Stimulated activated naive CD8-positive, alpha-beta T cell treated with anti-CD3 and anti-CD28 coated beads, Interleukin-15, amount 100 ng/mL, for 72 hours (primary cell): ENCODE data around the gene CCDC200.
"Not testable (repeated sequence)": the region's sequence is repeated elsewhere in the genome, so short reads cannot be mapped to it uniquely, and the experiment has no call there.

Experiments used
- ATAC-seq: fragments of 150-1000 bp; cut with Tn5 transposase; 2 replicates; pipeline ENCODE4 v1.10.0; 2021; ENCODE audit warnings: mild to moderate bottlenecking, moderate library complexity
- DNase-seq, 2 donors: peaks; one replicate each; pipeline ENCODE4 v3.0.0; 2021 to 2022
- H3K27ac Mint-ChIP-seq, 2 donors: one replicate each; pipeline ENCODE4 v1.8.0; 2022; ENCODE audit warnings: mild to moderate bottlenecking in 2 of 2, mixed read lengths in 2 of 2, moderate library complexity in 2 of 2
- H3K27me3 Mint-ChIP-seq: one replicate; pipeline ENCODE4 v1.8.0; 2022; ENCODE audit warnings: mixed read lengths
- H3K4me1 Mint-ChIP-seq: one replicate; pipeline ENCODE4 v1.8.0; 2022; ENCODE audit warnings: mild to moderate bottlenecking, mixed read lengths
- H3K4me3 Mint-ChIP-seq, 2 donors: one replicate each; pipeline ENCODE4 v1.8.0; 2022; ENCODE audit warnings: mild to moderate bottlenecking in 2 of 2, mixed read lengths in 2 of 2, moderate library complexity in 1 of 2
- H3K9me3 Mint-ChIP-seq, 2 donors: one replicate each; pipeline ENCODE4 v1.8.0; 2022; ENCODE audit warnings: mixed read lengths in 2 of 2

The CCDC200 gene

DNA sequence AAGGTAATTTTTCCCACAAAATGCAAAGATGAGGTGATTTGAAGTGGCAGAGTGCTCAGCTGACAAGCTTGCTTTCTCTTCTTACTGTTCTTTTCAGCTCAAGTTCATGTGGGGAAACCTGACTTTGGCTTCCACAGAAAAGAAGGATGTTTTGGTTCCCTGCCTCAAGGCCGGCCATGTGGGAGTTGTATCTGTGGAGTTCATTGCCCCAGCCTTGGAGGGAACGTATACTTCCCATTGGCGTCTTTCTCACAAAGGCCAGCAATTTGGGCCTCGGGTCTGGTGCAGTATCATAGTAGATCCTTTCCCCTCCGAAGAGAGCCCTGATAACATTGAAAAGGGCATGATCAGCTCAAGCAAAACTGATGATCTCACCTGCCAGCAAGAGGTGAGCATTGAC, 35.2 kb downstream of the CCDC200 start:
- H3K4me3 Mint-ChIP-seq, result no peak overlapping the region
- no peak overlapping the region for H3K27ac Mint-ChIP-seq
- DNase-seq (no peak), ATAC-seq (no peak)
- no peaks in the 10 kb centered on the region for H3K27me3 Mint-ChIP-seq
- no peaks in the 10 kb centered on the region for H3K9me3 Mint-ChIP-seq
- no peaks in the 10 kb centered on the region for H3K4me1 Mint-ChIP-seq

DNA sequence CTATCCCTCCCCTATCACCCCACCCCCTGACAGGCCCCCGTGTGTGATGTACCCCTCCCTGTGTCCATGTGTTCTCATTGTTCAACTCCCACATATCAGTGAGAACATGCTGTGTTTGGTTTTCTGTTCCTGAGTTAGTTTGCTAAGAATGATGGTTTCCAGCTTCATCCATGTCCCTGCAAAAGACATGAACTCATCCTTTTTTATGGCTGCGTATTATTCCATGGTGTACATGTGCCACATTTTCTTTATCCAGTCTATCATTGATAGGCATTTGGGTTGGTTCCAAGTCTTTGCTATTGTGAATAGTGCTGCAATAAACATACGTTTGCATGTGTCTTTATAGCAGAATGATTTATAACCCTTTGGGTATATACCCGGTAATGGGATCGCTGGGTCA, 41.8 kb downstream of the CCDC200 start:
- not testable (repeated sequence) for ATAC-seq, H3K9me3 Mint-ChIP-seq, H3K27me3 Mint-ChIP-seq, DNase-seq, H3K4me3 Mint-ChIP-seq, H3K4me1 Mint-ChIP-seq, H3K27ac Mint-ChIP-seq

DNA sequence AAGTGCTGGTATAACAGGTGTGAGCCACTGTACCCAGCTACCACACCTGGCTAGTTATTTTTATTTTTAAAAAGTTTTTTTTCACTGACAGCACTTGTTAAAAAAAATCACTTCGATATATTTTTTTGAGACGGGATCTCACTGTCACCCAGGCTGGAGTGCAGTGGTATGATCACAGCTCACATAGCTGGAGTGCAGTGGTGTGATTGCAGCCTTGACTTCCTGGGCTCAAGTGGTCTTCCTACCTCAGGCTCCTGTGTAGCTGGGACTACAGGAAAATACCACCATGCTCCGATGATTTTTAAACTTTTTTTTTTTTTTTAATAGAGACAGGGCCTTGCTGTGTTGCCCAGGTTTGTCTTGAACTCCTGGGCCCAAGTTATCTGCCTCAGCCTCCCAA, 44.5 kb downstream of the CCDC200 start:
- Mint-ChIP-seq H3K4me3 (no peak overlapping the region), H3K9me3 (no peaks in the 10 kb centered on the region)

DNA sequence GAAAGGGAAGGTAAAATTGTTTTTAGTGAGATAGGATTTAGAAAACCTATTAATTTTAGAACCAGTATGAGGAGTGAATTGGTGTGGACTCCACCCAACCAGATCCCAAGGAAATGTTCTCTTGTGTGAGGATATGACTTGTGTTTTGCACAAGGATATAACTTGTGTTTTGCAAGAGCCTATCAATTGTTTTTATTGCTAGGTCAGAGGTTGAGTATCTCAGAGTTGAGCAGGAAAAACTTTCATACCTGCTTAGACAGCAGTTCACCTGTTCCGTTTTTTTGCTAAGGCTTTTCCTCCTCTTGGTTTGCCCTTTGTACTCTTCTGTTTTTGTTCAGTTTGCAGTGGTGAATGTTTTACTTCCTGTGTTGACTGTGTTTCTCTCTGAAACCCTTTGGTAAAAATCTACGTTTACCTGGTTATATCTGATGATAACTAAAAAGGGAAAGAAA, 52.3 kb downstream of the CCDC200 start:
- Mint-ChIP-seq H3K4me1 (peaks cover 54% of the 10 kb centered on the region), H3K27ac (peak overlapping the region; percentile 92 to 97), H3K4me3 (peak overlapping the region; percentile 71 to 86), H3K27me3 (no peaks in the 10 kb centered on the region), H3K9me3 (no peaks in the 10 kb centered on the region)
- DNase-seq (no peak), ATAC-seq (no peak)

More for the DNA sequence above, 44.5 kb downstream of the CCDC200 start:
- no peak overlapping the region for H3K27ac Mint-ChIP-seq
- no peaks in the 10 kb centered on the region for H3K27me3 Mint-ChIP-seq
- no peak for DNase-seq
- H3K4me1 Mint-ChIP-seq, result no peaks in the 10 kb centered on the region
- no peak for ATAC-seq

DNA sequence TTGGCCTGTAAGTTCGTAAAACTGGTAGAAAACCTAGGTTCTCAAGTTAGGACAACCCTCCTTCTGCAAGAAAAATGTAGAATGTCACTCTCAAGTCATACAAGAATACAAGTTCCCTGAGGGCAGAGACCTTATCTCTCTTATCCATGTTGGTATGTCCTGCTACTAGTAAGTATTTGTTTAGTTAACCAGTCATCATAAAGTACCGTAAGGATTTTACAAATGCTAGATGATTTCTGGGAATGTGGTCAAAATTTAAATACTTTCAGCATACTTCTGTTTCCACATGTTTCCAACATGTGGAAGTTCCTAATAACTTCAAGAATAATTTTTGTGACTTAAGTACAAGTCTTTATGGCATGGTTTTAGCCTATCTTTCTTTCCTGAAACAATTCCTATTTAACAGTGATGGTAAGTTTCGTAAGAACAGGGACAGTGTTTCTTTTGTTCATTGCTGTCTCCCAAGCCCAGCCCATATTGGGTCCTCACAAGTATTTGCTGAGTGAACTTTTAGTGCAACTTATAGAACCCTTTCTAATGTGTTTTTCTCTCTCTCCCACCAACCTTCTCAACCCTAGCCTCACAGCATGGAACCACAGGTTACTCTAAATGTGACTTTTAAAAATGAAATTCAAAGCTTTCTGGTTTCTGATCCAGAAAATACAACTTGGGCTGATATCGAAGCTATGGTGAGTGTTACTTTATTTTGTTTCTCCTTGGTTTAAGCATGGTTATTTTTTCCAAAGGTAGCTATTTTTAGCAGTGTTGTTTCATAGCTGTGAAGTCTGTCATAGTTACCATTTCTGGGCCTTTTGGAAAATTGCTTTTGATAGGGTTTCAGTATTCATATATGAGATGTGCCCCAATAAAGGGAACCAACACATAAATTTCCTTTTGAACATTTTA, 53.0 kb downstream of the CCDC200 start:
- Mint-ChIP-seq H3K9me3 (no peaks in the 10 kb centered on the region), H3K4me3 (peak overlapping the region; percentile 71 to 86), H3K4me1 (peaks cover 54% of the 10 kb centered on the region), H3K27ac (peak overlapping the region; percentile 92 to 97), H3K27me3 (no peaks in the 10 kb centered on the region)
- DNase-seq, result no peak
- ATAC-seq, result no peak

DNA sequence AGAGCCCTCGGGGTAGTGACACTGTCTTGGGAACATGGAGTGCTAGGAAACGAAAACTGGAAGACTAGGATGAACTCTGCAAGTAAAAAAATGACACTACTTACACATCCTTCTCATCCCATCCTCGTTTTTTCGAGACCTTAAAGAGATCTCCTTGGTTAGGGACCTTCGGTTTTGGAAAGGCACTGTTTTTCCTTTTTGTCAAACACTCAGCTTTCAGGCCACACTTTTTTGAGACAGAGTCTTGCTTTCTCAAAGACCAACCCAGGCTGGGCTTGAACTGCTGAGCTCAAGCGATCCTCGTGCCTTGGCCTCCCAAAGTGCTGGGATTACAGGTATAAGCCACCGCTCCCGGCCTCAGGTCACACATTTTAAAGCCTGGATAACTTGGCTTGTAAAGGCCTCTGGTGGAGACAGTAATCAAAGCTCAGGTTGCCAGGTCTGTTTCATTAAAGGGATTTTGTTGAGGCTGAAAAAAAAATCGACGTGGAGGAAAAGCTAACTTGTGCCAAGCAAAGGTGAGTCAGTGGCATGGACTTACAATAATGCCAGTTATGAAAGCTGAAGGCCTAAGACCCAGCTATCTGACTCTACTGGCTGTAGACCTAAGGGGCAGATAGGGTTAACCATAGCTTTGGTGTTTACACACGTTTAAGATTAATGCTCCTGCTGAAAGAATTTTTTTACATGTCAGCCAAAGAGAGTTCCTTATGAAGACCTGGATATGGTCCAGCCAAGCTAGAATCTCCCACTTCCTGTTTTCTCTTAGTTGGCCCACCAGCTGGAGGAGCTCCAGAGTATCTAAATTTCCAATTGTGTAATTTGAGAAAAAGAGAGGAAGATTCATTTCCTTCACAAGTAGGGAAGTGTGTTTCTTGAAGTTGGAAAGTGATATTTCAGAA, 56.6 kb downstream of the CCDC200 start:
- Mint-ChIP-seq H3K4me1 (peaks cover 44% of the 10 kb centered on the region), H3K9me3 (no peaks in the 10 kb centered on the region), H3K27me3 (no peaks in the 10 kb centered on the region), H3K4me3 (no peak overlapping the region), H3K27ac (peak overlapping the region in 1 of 2 donors; percentile 32)
- no peak for ATAC-seq
- peak; percentile 7 to 25 for DNase-seq
